GM19463 (cell line): ENCODE measurements around the gene STX8.

Experiments used
- ATAC-seq: cut with Tn5 transposase; IDR thresholded peaks from one replicate; pipeline ENCODE4 v1.9.1; 2021; ENCODE audit warnings: mild to moderate bottlenecking, moderate library complexity; ENCODE audit not compliant: unreplicated experiment

STX8 gene

DNA sequence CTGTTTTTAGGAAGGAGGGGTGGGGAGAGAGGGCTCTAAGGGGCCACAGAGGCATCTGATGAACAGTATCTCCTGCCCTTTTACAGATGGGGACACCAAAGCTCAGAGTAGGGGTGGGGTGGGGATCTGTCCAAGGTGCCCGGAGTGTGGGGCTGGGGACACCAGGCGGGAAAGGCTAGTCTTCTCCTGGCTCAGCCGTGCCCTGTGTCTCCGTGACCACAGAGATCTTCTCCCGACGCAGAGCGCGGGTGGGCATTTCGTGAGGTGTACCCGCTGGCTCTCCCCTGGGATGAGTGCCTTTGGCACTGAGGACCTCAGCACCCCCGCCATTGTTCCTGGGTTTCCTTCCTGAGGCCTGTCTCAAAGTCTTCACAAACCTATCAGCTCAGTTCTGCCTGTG is 344.8 kb downstream of the STX8 start:
- no peak for ATAC-seq

- ATAC-seq = no peak
These were observed 345.3 kb downstream of the STX8 start for GRCh38 chr17:9230346-9230745.

DNA sequence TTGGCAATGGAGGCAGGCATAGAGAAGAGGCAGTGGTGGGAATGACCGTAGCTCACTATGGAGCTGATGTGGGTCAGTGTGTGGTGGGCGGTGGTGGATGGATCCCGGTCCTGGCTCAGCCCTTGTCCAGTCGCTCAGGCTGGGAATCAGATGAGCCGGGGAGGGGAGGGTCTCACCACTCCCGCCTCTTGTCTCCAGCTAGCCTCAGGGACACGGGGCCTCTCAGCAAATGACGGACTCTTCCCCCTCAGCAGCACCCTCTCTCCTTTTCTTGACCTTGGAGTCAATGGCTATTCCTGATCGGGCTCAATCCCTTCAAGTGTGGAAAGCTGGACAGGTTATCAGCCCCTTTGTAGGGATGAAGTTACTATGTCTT is 345.8 kb downstream of the STX8 start:
- ATAC-seq = no peak

DNA sequence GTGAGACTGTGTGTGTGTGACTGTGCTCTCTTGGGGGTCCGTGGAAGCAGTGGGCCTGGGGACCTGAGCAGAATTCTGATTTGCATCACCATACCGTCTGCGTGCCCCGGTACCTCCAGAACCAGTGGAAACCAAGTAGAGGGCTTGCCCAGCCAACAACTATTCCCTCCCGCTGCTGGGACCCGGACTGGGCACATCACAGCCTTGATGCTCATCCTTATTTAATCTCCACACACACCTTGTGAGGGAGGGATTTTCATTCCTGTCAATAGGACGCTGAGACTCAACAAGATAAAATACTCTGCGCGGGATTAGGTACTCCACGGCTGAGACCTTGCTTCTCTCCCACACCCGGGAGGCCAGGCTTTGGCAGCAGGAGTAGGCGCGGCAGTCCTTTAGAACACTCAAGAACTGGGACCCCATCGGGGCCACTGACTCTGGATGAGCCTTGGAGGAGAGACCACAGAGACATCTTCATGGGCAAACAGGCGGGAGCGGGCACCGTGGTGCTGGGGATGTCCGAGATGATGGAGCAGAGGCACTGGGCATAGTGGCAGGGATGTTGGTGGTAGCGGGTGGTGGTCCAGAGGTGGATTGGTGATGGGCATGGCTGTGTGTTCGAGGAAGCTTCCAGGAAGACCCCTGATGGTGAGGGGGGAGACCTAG is 346.3 kb downstream of the STX8 start:
- no peak for ATAC-seq

DNA sequence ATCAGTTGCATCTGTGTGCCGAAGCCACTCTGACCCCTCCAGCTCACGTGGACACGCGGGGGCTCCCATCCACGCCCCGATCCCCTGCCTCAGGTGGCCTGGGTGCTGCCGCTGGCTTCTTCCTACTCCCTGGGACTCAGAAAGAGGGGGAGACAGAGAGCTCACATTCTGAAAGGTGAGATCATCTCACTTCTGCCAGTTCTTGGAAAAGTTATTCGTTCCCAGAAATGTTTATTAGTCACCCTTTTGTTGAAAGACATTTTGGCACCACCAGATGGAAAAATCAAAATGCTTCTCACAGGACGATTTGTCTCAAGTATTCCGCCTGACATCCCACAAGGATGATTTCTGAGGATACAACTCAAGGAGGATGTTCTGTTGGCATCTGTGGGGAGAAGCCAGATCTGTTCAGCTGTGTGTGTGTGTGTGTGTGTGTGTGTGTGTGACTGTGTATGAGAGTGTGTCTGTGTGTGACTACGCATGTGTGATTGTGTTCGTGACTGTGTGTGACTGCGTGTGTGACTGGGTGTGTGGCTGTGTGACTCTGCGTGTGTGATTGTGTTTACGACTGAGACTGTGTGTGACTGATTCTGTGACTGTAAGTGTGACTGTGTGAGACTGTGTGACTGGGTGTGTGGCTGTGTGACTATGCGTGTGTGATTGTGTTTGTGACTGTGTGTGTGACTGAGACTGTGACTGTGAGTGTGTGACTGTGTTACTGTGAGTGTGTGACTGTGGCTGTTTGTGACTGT is 347.0 kb downstream of the STX8 start:
- ATAC-seq = no peak

- no peak for ATAC-seq
These were observed 347.7 kb downstream of the STX8 start for GRCh38 chr17:9227819-9228407.

- no peak for ATAC-seq
These were observed 348.9 kb downstream of the STX8 start for GRCh38 chr17:9226794-9227135.

DNA sequence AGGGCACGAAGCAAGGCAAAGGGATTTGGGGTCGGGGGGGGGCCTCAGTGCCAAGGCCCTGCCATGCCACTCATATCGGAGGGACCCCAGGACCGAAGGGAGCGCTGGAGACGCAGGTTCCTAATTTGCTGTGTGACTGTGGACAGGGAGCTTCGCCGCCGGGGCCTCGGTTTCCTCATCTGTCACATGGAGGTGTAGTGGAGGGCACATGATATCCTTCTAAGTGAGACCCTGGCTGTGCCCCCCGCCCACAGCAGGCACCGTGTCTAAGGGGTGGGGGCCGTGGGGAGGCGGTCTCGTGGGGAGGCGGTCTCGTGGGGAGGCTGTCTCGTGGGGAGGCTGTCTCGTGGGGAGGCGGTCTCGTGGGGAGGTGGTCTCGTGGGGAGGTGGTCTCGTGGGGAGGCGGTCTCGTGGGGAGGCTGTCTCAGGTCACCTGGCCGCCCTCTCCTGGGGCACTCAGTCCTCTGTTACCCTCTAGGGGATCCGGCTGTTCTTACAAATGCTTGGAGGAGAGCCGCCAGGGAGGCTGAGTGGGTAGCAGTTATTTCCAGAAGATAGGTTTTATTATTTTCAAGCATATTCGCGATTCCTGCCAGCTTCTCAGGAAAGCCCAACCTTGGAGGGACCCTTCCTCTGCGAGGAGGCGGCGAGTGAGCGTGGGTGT is 349.4 kb downstream of the STX8 start:
- no peak for ATAC-seq

DNA sequence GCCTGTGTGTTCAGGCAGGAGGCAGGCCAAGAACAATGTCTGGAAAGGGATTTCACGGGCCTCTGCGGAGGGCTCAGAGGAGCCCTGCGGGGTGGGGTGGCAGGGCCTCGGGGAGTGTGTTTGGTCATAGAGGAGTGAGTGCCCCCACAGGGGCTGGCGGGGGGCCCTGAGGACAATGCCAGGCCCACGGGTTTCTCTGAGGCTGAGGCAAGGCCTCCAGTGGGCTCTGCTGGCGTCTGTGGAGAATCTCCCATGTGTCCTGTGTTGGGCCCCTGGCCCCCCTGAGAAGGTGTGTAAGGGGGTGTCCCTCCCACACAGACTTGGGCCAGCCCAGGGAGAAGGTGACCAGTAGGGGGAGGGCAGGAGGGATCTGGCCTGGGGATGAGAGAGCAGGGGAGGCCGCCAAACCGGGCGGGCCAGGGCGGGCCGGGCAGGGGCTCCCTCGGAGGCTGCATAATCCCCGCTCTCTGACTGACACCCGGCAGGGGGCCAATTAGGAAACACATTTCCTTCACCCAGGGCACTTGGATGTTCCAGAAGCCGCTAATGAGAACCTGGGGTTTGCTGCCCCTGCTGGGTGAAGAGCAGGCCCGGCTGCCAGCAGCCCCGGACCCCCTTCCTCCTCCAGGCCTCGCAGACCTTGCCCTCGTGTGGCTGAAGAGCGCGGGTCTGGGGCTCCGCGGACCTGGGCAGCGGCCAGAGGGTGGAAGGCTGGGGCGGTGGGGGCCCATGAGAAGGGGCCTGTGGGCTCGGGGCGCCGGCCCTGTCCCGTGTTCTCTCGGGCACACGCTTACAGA is 350.1 kb downstream of the STX8 start:
- ATAC-seq = no peak

GRCh38 chr17:9224485-9224884 is 351.1 kb downstream of the STX8 start:
- ATAC-seq = no peak

DNA sequence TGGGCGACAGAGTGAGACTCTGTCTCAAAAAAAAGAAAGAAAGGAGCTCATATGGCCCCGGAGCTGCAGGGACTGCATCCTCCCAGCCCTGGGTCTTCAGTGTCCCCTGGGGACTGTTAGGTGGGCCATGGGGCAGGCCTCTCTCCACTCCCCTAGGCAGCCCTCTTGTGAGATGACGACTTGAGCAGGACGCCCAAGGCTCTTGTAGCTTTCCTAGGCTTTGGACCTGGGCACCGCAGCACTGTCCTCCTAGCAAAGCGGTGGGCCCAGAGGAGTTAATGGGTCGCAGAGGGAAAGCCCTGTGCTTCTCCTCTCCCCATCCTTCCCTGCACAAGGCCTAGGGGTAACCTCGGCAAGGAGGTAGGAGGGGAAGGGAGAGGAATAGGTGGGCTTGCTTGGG is 352.1 kb downstream of the STX8 start:
- ATAC-seq = no peak

DNA sequence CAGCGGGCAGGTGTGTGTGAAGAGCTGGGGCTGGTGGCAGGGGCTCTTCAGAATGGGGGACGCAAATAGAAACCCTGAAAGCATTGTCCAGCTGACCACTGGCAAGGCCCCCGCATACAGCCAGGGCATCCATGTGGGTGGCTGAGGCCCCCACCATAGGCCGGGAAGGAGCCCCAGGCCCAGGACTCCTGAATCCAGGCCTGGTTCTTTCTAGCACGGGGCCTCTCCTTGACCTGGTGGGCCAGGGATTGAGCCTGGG is 353.8 kb downstream of the STX8 start:
- ATAC-seq = no peak

DNA sequence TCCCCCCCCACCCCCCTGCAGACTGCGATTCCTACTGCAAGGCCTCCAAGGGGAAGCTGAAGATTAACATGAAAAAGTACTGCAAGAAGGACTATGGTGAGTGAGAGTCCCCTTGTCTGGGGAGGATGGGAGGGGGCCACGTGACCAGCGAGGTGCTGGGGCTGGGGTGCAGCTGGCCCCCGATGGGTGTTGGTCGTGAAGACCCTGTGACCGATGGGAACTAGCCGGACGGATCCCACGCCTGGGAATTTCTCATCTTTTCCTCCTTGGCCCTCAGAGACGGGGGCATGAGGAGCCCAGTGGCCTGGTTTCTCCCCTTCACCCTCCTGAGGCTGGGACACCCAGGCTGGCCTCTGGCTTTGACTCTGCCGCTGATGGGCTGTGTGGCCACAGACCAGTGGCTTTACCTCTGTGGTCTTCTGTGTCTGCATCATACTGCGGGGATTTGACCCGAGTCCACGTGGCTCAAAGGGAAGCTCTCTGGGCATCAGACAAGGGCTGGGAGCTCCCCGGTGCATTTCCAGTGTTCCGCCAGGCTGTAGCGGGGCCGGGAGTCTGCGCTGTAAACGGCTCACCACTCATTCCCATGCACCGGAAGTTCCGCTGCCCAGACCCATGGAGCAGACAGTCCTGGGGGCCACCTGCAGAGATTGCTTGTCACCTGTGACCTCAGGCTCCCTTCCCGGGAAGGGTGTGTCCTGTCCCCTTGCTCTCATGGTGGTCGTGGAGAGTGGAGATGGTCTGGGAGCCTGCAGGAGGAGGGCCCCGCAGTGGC is 354.3 kb downstream of the STX8 start:
- ATAC-seq = no peak

DNA sequence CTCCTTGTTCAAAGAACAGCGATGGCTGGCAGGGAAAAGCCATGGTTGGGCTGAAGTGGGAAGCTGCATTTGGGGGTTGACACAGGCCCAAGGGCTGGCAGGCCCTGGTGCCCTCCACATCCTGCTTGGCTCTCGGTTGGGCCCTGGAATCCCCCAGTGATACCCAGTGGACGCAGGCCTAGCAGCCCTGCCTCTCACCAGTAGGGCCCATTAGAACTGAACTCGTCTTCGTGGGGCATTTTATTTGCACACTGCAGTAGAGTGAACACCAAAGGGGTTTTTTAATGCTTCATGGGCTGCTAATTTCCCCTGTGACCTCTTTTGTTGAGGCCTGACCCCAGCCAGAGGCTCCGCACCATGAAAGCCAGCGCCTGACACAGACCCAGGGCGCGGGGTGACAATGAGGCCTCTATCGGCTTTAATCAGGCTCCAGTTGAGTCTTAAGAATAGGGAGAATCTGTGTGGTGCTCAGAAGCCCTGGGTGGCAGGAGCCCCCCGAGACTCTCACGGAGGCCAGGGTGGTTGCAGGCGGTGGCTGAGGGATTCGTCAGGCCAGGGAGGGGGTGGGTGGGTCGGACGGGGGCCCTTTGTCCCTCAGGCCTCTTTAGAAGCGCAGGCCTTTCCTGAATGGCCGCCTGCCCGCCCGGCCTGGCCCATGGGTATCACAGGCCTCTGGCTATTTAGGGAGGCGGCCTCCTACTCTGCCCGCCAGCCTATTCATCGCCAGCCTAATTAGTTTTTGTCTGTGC is 355.0 kb downstream of the STX8 start:
- ATAC-seq = no peak

GRCh38 chr17:9219631-9220397 is 355.8 kb downstream of the STX8 start:
- ATAC-seq = no peak

DNA sequence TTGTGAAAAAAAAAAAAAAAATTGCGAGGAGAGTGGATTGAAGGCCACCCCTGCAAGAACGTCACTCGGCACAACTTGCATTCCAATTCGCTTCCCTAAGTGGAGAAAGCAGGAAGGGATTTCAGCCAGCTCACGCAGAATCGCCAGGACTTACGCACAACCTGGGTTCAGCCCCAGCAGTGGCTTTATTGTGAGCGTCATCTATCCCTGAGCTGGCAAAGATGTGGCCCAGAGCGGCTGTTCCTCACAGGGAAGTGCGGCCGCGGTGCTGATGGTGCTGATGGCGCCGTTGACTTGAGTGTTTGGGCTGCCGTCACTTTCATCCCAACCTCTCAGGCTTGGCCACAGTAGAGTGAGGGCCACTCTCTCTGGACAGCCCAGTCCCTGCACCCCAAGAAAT is 356.7 kb downstream of the STX8 start:
- ATAC-seq = no peak

DNA sequence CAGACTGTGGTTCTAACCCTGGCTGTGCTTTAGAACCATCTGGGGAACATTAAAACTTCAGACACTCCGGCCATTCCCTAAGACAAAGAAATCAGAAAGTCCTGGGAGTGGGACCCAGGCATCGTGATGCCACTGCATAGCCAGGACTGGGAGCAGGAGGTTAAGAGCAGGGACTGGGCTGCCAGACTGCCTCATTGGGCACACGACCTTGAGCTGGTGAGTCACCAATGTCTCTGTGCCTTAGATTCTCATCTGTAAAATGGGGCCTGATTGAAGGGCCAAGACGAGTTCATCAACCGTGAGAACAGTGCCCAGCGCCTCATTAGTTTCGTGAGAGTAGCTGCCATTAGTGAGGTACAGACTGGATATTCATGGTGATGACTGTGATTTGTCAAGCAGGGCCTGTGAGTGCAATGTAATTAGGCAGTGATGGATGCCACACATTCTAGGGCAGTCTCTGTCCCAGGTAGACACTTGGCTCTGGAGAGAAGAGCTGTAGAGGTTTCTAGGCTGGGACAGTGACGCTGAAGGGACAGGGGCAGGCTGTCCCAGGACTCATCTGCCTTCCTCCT is 357.5 kb downstream of the STX8 start:
- ATAC-seq = no peak

GRCh38 chr17:9217151-9218056 is 358.2 kb downstream of the STX8 start:
- no peak for ATAC-seq
